OCI-LY7 (cell line): ENCODE results near the gene SOCS6. TPM values are rescaled to one million over a fixed set of nuclear protein-coding genes. Genes with fewer than 3 reads are reported as not detected.
"Not testable (repeated sequence)": the region's sequence is repeated elsewhere in the genome, so short reads cannot be mapped to it uniquely, and the experiment has no call there.

Source experiments
- BruUV-seq: library from RNA; stranded (reverse); fragments of 400-500 nt; replicated peaks from 2 replicates; lab custom pipeline; 2021; lab: Mats Ljungman, UMichigan
- CTCF ChIA-PET: fragments of 300-600 bp; sonication (Branson Sonifier 250); formaldehyde crosslinking; loops from one replicate; lab custom pipeline; 2022; ENCODE audit warnings: antibody characterized with exemption; ENCODE audit not compliant: unreplicated experiment; lab: Charles Lee
- POLR2A ChIA-PET: fragments of 300-600 bp; sonication (Branson Sonifier 250); formaldehyde crosslinking; loops from one replicate; lab custom pipeline; 2022; ENCODE audit warnings: antibody characterized with exemption; lab: Charles Lee
- DNase-seq: peaks from one replicate; pipeline ENCODE4 v3.0.0-alpha.2; 2015; ENCODE audit warnings: low spot score
- H2AFZ ChIP-seq: fragments of 200-600 bp; sonication (generic), shearing (Covaris generic); 2 replicates; pipeline ENCODE4 v1.6.1; 2014; ENCODE audit warnings: mild to moderate bottlenecking, antibody characterized with exemption, low read length, moderate library complexity
- H3K27ac ChIP-seq: fragments of 200-600 bp; sonication (generic); 2 replicates; pipeline ENCODE4 v1.5.1; 2014; ENCODE audit warnings: mixed run types, low read depth, mild to moderate bottlenecking, moderate library complexity, low read length, inconsistent platforms; ENCODE audit not compliant: poor library complexity, severe bottlenecking
- H3K36me3 ChIP-seq: fragments of 200-600 bp; sonication (generic); 2 replicates; pipeline ENCODE4 v1.6.1; 2014; ENCODE audit warnings: mild to moderate bottlenecking, antibody characterized with exemption, low read length, moderate library complexity, mixed read lengths; ENCODE audit not compliant: insufficient read depth
- H3K4me1 ChIP-seq: fragments of 200-600 bp; sonication (generic); 2 replicates; pipeline ENCODE4 v1.5.1; 2014; ENCODE audit warnings: mild to moderate bottlenecking, low read length; ENCODE audit not compliant: insufficient read depth, poor library complexity, severe bottlenecking
- H3K4me2 ChIP-seq: fragments of 200-600 bp; sonication (generic); 2 replicates; pipeline ENCODE4 v1.6.1; 2014; ENCODE audit warnings: mild to moderate bottlenecking, low read length
- H3K4me3 ChIP-seq: fragments of 200-600 bp; sonication (generic); 2 replicates; pipeline ENCODE4 v1.5.1; 2014; ENCODE audit warnings: mild to moderate bottlenecking, low read depth, low read length; ENCODE audit not compliant: poor library complexity, severe bottlenecking
- H3K79me2 ChIP-seq: fragments of 200-600 bp; sonication (generic); 2 replicates; pipeline ENCODE4 v1.6.1; 2016; ENCODE audit warnings: low read depth, mild to moderate bottlenecking, low read length, moderate library complexity, mixed read lengths; ENCODE audit not compliant: insufficient read depth
- H3K9me2 ChIP-seq: fragments of 200-600 bp; sonication (generic); 2 replicates; pipeline ENCODE4 v1.6.1; 2016; ENCODE audit warnings: mild to moderate bottlenecking, low read length, mixed read lengths; ENCODE audit not compliant: insufficient read depth
- H3K9me3 ChIP-seq: fragments of 200-600 bp; sonication (generic); 2 replicates; pipeline ENCODE4 v1.6.1; 2014; ENCODE audit warnings: mild to moderate bottlenecking, mixed run types, low read length, mixed read lengths
- H4K20me1 ChIP-seq: fragments of 200-600 bp; sonication (generic); 2 replicates; pipeline ENCODE4 v1.6.1; 2014; ENCODE audit warnings: mild to moderate bottlenecking, antibody characterized with exemption, low read length, moderate library complexity, mixed read lengths; ENCODE audit not compliant: insufficient read depth
- CTCF ChIP-seq: fragments of 200-600 bp; sonication (generic); conservative IDR thresholded peaks from 2 replicates; pipeline ENCODE4 v1.5.1; 2014; ENCODE audit warnings: mild to moderate bottlenecking, antibody characterized with exemption, low read length, moderate library complexity, mixed read lengths
- EZH2phosphoT487 ChIP-seq: fragments of 200-600 bp; sonication (generic); IDR thresholded peaks from 2 replicates; pipeline ENCODE4 v1.6.1; 2018; ENCODE audit warnings: low read depth, borderline replicate concordance, mild to moderate bottlenecking, mixed run types, antibody characterized with exemption, low read length, moderate library complexity, mixed read lengths
- intact Hi-C: fragments of 100-400 bp; cut with micrococcal nuclease; formaldehyde crosslinking; loops from one replicate; pipeline ENCODE4 v1.10.0; 2022; ENCODE audit not compliant: unreplicated experiment
- total RNA-seq, 2 experiments: library from RNA; depleted of rRNA in 1 of 2; stranded (reverse); fragments of >200 nt in 1 of 2; shearing (Covaris generic) in 1 of 2; gene quantifications; 2 replicates each; pipeline ENCODE4 v1.2.3, GENCODE V29; 2014 to 2022

Gene SOCS6
- total RNA-seq, 2 experiments from 2014 or later = not detected

DNA sequence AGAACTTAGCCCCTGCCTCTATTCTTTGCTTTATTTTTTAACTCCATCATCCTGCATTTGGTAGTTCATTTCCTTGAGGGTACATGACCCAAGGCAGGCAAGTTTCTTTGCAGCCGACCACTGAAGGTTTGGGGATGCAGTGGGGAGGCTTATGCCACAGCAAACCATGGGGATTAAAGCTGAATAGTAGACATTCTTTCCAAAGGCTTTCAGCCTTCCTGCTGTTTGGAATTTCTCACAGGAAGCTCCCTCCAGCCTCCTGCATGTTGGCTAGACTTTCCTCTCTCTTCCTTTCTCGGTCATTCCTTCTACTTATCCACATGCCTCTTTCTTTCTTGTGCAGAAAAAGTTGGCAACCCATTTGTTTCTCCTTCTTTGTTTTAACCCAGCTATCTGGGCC lies 77.3 kb downstream of the SOCS6 start:
- POLR2A ChIA-PET = no interaction called here
- intact Hi-C loops = no loop called here
- no peaks in the 10 kb centered on the region for H3K9me3 ChIP-seq
- DNase-seq = no peak
- H3K79me2 ChIP-seq = no peaks in the 10 kb centered on the region
- no peaks in the 10 kb centered on the region for H4K20me1 ChIP-seq
- CTCF ChIA-PET = no interaction called here
- no peak overlapping the region for H3K27ac ChIP-seq
- no peak overlapping the region for H2AFZ ChIP-seq
- H3K4me3 ChIP-seq = no peak overlapping the region
- H3K36me3 ChIP-seq = no peaks in the 10 kb centered on the region
- H3K4me1 ChIP-seq = no peaks in the 10 kb centered on the region
- H3K9me2 ChIP-seq = no peaks in the 10 kb centered on the region
- no TSS peak for BruUV-seq
- TF ChIP-seq CTCF (no peak), EZH2phosphoT487 (no peak)
- H3K4me2 ChIP-seq = no peak overlapping the region

DNA sequence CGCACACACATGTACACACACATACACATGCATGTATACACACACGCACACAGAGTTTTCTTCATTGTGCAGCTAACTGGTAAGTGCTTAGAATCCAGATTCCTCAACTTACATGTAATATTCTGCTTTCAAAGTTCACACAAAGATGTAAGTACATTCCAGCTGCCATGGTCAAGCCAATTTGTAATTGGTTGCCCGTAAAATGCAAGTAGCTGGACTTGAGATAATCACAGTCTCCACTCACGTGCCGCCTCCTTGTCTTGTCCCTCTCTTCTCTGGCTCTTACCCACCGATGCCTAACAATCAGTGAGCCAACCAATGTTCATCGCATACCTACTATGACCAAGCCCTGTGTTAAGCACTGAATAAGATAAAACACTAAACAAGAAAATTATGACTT lies 77.8 kb downstream of the SOCS6 start:
- TF ChIP-seq EZH2phosphoT487 (no peak), CTCF (no peak)
- Histone ChIP-seq H3K4me2 (no peak overlapping the region), H3K9me2 (no peaks in the 10 kb centered on the region), H3K4me3 (no peak overlapping the region), H2AFZ (no peak overlapping the region), H3K79me2 (no peaks in the 10 kb centered on the region), H3K36me3 (no peaks in the 10 kb centered on the region), H3K4me1 (no peaks in the 10 kb centered on the region), H4K20me1 (no peaks in the 10 kb centered on the region), H3K27ac (no peak overlapping the region), H3K9me3 (no peaks in the 10 kb centered on the region)
- BruUV-seq = no TSS peak
- ChIA-PET POLR2A (no interaction called here), CTCF (no interaction called here)
- intact Hi-C loops = no loop called here
- DNase-seq = no peak

- H3K4me2 ChIP-seq, H2AFZ ChIP-seq, H3K9me2 ChIP-seq, POLR2A ChIA-PET, H3K9me3 ChIP-seq, DNase-seq, H3K36me3 ChIP-seq, H4K20me1 ChIP-seq, H3K79me2 ChIP-seq, H3K27ac ChIP-seq, H3K4me1 ChIP-seq, H3K4me3 ChIP-seq, BruUV-seq, CTCF ChIA-PET, intact Hi-C loops: not testable (repeated sequence)
Observed at GRCh38 chr18:70367344-70367743, 78.5 kb downstream of the SOCS6 start.
